Measurements from ENCODE around the gene GNG12.

GNG12 gene

DNA sequence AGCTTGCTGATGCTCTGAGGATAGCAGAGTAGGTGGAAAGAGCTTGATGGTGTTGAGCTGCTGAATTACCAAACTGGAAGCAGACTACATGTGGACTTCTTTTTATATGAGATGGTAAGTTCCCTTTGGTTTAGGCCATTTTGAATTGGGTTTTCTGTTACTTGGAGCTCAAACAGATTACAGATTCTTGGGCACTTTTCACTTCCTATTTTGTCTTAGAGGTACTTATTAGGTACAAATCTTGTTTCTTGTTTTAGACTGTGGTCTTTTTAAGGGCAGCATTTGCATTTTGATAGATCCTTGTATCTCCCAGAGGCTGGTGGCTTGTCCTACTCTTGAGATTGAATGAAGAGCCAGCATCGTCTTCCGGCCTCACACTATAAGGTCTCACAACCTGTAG lies 78.1 kb downstream of the GNG12 start:
- DNase-seq = no peak

DNA sequence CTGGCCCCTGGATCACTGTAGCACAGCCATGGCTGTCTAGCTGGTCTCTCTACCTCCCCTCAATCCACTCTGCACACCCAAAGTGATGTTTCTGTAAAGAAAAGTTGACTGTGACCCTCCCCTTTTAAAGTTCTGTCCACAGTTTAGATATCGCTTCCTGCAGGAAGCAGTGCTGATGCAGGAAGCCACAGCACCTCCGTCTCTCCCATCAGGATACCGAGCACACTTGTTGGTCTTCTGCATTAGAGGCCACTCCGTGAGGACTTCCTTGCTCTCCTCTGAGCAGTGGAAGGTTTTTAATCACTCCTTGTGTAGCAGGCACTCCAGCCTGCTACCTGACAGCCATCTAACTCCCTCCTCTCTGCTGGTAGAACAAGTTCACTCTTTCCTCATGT lies 78.7 kb downstream of the GNG12 start:
- no peak for DNase-seq

DNA sequence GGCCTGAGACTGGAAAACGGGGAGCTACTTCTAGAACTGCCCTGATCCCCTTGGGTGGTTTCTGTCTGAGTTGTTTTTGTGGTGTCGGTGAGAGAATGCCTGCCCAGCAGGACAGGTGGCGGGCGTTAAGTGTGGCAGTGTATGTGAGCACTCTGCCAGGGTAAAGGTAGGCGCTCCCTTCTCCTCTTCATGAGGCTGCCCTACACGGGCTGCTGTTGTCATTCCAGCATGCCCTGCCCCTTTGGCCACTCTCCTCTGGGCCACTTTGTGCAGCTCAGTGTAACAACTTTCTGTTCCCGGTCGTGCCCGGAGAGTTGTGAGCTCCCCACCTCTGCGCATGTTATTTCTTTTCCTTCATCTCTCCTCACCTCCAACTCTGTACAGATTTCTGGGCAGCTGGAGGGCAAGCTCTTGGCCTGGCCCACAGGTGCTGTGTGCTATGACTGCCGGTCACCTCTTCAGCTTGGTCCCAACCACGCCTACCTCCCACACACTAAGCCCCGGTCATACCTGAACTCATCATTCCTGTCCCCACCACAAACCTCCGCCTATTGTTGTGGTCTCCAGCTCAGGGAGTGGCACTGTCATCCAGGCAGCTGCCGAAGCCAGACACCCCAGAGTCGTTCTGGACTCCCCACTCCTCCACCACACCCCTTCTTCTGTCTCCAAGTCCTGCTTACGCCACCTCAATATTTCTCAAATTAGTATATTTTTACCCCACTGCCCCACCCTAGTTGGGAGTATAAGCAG lies 79.3 kb downstream of the GNG12 start:
- peak in 1 of 56 donors; percentile 9 for DNase-seq

DNA sequence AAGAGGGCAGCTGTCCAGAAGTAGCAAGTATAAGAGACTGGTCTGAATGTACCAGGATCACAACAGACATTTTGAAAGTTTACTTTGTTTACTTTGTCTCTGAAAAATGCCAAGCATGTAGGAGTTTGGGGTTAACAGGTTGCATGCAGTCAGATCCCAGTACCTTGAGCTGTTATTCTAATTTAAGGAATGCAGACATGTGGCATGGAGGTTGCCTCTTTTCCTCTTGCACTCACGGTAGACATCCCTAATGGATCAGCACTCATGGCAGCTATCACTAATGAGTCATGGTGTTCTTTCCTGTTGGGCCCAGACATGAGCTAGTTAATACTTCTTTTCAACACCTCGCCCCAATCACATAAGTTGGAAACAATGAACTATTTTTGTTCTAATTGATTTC lies 81.0 kb downstream of the GNG12 start:
- DNase-seq = no peak

DNA sequence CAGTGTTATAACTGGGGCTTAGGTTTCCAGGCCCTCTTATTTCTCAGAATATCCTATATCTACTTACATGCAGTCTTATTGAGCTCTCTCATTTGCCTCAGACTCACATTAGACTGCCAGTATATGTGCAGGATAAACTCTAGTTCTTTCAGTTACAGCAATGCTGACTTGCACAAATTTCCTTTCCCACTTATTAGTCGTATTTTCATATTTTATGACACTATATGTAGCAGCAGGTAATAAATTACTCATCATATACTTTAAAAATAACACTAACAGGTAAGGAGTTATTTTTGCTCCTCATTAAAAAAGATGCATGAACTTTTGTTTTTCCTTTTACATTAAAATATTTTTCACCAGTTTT lies 82.6 kb downstream of the GNG12 start:
- DNase-seq = no peak

DNA sequence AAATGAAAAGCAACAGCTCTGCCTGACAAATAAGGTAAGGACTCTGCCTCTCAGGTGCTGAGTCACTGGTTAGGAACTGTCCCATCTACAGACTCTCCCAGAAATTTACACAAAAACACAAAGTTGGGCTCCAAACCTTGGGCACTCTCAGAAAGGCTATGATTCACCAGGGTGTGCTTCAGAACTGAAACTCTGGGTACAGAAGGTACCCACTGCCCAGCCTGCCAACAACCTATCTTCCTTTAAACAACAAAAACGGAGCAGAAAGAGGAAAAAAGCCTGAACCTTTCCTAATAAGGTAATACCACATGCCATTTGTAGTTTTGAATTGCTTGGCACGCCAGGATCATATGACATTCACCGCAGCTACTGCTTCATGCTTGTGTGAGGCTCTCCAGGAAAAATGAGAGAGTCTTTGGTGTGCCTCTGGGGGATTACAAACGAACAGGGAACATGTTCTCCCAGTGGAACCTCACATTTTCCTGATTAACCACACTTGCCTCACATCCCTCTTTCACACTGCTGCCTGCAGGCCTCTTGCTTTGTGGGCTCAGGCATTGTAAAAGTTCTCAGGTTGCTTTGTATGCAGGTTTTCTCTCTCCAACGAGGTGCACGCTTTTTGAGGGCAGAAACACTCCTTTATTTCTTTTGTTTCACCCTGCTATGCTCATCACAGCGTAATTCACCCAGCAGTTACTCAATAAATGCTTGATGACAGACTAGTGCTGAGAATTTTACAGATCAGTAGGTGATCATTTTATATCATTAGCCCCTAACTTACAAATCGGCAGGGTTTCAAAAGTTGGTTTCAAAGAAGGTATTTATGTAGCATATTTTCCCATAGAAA lies 83.2 kb downstream of the GNG12 start:
- DNase-seq = peak in 2 of 56 donors; percentile 3 to 5

DNA sequence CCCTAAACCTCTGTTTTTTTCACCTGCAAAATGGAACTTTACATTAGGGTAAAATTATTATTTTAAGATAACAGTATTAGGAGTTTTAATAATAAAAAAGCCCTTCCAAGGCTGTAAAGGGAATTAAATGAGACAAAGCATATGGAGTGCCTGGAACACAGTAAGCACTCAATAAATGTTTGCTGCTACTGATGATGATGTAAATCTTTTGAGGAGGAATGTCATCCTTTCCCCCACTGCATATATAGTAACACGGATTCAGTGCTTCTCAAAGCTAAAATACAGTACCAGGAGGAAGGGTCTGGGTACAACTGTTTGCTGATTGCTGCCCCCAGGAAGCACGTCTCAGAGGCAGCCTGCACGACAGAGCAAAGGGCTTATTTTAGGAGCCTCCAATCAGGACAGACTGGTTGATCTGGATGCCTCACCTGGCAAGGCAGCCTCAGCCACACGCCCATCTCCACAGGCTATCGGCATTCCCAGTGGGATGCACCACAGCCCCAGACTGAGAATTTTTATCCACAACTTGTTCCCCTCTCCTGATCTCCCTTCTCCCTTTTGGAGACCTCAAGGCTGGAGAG lies 83.9 kb downstream of the GNG12 start:
- no peak for DNase-seq

DNA sequence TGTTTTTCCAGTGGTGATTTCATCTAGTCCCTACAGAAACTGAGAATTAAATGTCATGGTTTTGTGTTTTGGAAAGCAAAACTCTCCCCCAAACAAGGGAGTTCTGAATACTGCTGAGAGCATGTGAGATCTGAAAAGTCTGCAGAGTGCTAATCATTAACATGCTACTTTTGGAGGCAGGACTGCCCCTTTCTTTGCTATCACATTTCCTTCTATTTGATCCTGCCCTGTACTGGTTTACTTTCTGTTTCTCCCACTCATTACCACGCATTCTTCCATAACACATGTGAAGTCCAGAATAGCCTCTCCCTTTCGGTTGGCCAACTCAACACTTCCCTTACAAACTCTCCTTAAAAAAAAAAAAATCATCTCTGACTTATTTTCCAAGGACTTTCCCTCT lies 84.6 kb downstream of the GNG12 start:
- no peak for DNase-seq

DNA sequence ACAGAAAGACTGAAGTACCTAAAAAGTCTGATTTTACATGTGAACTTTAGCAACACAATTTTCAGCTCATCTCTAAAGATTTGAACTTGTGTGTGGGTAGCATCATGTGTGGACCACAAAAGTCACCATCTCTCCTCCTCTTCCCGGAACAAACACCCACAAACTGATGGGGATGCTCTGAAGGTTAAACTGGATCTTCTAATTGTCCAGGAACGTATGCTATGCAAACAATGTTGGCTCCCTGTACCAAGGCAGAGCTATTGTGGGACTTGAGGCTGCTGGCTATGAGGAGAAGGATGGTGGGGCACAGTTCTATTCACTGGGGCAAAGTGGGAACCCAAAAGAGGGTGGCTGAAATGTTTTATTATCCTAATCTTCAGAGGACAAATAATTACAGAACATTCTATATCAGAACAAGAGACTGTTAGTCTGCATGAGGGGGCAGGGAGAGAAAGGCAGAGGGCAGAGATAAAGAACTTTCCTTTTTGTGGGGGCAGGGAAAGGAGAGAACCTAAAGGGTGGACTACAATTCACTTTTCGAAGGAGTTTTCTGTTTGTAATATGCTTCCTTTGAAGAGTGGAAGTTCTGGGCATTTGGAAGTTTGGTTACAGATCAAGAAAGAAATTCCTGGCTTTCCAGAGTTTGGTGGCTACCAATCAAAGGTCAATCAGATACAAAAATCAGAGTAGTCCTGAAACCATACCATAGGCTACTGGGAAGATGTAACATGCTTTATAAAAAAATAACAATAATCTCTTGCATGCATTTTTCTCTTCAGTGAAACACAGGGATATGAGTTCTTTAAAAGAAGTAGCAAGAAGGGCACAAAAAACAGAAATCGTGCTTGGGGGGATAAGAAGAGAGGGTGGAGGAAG lies 85.4 kb downstream of the GNG12 start:
- DNase-seq = no peak

DNA sequence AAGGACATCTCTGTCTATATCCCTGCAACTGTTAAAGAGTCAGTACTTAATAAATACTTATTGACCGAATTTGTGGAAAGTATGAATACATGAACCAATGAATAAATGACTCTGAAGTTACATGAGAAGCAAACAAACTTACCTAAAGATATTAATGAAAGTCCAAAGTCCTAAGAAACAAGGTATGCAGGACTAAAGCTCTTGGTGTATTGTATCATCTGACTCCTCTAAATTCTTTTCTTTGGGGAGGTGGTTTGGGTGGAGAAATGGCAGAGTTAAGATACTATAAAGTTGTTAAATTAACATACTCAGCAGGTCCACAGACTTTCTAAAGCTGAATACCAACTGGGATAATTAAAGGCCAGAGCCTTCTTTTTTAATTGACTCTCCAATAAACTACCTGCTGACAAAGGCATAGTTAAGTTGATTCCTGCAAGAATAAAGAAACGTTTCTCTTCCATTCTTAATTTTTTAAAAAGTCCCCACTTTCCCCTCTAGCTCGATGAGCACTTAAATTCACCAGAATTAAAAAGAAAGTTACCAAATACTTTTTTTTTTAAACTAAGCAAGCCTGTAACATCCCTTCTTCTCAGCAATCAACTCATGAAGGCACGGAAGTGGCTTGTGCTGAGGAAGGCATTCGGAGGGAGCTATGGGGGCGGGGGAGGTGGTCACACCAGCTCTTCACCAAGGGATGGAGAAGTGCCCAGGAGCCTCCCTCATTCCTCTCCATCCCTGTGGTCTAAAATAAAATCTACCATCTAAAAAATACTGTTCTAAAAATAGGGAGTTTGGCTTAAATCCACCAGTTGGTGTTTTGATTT lies 87.2 kb downstream of the GNG12 start:
- DNase-seq = no peak

DNA sequence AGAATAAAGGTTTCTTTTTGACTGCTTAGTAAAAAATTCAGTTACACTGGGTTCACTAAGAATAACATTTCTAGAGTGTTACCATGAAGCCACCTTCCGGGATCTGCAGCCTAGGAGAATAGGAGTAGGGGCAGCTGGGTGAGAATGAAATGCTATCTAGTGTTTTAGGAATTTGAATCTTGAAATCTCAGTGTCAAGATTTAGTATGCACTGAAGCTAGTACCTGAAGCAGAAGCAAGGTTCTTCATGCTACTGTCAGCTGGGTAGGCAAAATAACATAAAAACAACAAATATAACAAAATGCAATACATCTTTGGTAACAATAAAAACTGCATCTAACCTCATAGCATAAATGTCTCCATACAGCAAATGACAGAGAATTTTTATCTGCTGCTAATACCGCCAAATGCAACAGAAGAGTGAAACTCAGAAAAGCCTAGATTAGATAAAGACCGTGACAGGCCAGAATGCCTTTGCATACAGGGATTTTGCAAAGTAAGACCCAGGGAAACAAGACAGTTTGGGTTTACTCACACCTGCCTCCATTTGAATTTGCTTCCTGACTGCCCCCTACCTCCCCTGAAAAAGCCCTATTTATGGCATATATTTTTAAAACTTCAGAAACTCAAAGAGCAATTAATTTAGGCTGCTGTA lies 90.1 kb downstream of the GNG12 start:
- DNase-seq = no peak

DNA sequence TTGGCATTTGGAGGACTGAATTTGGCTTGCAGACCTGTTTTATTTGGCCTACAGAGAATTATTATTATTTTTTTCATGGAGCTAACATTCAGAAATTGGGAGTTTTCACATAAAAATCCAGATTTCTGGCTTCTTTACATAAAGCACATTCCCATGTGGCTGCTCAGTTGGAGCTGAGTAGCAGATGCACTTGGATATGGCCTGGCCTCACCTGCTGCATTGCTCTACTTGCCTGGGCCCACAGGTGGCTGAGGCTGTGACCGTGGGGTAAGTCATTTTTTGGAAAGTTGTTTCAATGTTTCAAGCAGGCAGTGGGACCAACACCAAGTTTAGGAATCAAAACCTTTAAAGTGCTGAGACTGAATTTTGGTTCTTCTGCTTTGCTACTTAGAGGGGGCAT lies 91.5 kb downstream of the GNG12 start:
- DNase-seq = no peak

DNA sequence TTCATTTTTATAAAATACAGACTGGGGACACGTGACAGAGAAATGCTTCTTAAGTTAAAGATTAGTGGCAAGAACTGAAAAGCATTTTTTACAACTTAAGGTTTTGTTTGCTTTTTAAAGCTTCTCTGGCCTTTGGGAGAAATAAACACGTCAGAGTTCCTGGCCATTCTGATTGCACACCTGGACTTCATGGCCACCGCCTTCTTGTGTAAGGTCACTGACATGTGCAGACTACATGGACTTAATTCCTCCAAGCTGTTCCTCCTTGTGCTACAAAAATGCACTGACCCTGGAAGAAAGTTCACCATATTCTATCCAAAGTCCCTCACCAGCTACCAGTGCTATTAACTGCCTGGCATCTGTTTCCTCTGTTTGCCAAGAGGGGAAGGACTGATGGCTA lies 92.1 kb downstream of the GNG12 start:
- DNase-seq = no peak

DNA sequence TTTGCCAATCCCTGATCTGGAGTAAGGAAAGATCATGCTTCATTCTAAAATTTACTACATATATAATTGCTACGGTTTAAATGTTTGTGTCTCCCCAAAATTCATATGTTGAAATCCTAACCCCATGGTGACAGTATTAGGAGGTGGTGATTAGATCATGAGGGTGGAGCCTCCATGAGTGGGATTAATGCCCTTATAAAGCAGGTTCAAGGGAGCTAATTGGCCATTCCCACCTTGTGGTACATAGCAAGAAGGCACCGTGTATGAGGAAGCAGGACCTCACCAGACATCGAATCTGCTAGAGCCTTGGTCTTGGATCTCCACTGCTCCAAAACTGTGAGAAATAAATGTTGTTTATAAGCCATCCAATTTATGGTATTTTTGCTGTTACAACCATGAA lies 92.7 kb downstream of the GNG12 start:
- DNase-seq = no peak

DNA sequence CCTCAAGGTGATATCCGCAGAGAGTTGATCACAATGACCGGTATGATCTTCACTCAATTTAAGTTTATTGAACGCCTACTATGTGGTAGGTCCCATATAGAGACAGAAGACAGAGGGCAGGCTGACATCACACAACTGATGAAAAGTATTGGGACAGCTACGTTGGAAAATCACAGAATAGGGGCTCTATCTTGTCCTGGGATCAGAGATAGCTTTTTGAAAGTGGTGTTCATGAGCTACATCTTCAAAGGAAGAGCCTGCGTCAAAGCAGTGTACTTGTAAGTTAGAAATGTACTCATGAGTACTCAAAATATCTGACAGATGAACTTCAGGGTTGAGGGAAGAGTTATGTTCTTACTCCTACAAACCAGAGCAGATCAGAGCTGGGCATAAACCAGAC lies 93.9 kb downstream of the GNG12 start:
- DNase-seq = no peak

DNA sequence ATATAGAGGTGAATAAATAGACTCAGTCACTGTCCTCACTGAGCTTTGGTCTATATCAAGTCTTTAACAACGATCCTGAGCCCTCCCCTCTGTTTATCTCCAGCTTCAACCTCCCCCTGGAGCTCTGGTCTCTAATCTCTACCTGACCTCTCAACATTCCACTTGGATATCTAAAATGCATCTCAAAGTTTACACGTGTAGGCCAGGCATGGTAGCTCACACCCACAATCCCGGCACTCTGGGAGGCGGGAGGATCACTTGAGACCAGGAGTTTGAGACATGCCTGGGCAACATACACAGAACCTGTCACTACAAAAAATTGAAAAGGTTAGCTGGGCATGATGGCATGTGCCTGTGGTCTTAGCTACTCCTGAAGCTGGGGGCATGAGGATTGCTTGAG lies 94.9 kb downstream of the GNG12 start:
- no peak for DNase-seq

DNA sequence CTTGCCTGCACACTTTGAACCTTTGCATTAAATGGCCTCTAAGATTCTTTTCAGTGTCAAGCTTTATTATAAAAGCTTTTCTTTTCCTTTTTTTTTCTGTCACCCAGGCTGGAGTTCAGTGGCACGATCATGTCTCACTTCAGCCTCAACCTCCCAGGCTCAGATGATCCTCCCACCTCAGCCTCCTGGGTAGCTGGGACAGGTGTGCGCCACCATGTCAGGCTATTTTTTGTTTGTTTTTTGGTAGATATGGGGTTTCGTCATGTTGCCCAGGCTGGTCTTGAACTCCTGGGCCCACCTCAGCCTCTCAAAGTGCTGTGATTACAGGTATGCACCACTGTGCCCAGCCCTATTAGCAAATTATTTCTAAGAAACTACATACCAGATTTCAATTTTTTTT lies 95.4 kb downstream of the GNG12 start:
- no peak for DNase-seq

DNA sequence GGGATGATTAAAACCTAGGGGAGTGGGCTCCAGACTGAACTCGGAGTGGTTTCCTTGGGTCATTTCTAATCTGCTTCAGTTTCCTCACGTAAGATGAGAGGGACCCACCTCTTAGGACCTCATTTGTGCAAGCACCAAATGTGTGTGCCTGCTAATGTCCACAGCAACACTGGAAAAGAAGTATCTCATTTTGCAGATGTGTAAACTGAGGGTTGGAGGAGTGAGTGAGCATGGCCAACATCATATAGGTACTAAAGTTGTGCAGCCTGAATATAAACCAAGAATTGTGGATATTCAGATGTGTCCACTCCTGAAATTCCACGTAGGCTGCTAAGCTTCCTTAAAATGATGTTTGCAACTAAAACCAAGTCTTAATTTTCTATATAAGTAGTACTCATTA lies 96.5 kb downstream of the GNG12 start:
- no peak for DNase-seq

DNA sequence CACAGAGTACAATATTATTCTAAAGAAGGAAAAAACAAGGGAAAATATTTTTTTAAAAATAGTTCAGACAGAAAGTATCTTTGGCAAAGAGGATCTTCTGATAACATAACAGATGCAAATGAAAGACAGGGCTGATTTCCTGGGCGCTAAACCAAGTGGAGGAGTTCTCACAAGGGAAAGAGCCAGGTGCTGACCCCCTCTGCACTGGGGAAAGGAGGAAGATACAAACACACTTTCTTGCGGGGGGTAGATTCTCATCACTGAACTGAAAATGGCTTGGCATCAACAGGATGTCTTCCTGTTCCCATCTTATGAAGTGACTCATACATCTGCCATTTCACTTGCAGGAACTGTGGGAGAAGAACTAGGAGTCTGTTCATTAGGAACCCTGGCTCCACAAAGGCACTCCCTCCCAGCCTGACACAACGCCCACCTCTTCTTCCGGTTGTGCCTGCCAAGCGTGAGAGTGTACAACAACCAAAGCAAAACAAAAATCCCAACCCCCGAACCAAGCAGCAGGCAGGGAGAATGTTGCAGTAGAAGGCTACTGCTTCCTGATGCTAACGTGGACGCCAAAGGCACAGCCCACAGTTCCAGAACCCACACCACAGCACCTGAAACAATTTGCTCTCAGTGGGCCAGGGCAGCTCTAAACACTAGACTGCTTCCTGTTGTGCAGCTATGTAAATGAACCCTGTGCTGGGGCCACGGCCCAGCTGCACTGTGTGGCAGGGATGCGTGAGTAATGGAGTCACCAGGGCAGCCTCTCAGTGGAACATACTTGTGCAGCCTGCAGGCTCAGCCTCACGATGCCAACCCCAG lies 97.2 kb downstream of the GNG12 start:
- peak in 34 of 56 donors; percentile 8 to 56 (median 32) for DNase-seq
